ENCODE data around the gene WRNIP1. TPM values are rescaled to one million over a fixed set of nuclear protein-coding genes. Genes with fewer than 3 reads are reported as not detected.

WRNIP1 gene
- polyA plus RNA-seq, 3 donors = 21.1 to 28.5 (median 27.5) TPM

DNA sequence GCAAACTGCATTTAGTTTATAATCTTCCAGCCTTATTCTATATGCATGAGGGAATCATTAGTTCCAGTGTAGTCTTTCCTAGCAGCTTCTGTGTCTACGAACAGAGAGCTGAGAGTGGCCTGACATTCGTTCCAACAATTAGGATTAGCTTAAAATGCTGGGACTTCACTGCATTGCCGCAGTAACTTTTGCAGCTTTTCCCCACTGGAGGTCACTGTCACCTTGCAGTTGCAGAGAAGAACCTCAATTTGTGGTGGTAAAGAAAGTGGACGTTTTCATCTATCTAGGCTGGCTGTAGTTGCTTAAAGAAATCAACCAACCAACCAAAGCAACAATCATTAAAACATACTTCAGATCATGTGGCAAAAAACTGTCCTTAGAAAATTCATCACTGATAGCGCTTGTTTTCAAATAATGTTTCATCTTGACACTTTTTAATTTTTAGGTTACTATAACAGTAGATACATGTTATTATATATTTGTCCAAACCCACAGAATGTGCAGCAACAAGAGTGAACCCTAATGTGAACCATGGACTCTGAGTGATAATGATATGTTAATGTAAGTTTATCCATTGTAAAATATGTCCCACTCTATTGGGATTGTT is 26.7 kb upstream of the WRNIP1 start:
- H3K27ac ChIP-seq (ENCODE audit: low read depth, low read length) = no peak overlapping the region
- 24 to 30% (median 26%) methylated on average over 5 of the region's 5 CpGs for WGBS, 3 donors

DNA sequence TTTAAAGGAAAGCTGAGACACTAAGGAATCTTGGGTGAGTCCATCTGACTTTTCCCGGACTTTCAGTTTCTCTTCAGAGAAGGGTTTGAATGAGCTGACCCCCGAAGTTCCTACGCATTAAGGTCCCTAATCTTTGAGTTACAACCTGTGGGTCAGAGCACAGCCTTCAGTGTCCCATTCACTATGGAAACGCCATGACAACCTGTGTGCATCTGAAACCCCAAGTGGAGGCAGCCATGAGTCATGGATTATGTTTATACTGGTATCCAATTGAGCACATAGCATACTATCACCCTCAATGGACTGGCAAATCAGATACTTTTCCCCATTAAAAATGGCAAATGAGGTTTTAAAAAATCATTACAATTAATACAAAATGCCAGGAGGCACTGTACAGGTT is 25.9 kb upstream of the WRNIP1 start:
- no peak overlapping the region for H3K27ac ChIP-seq (ENCODE audit: low read depth, low read length)
- 89 to 91% (median 91%) methylated on average over 4 of the region's 4 CpGs for WGBS, 3 donors

DNA sequence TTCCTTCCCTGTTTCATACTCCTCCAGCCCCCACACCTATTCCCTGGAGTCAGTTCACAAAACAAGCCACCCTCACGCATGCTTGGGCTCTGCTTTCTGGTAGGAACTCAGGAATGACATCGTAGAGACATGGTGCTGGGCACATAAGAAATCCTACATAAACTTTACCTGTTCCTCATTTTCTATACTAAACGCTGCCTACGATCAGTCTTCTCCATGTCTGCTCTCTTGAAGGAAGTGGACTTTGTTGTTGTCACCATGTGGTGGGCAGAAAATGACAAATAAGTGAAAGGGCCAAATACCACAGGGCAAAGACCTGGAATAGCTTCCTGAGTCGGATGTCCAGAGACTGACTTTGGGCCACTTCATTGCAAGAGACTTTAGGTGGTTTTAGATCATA is 24.6 kb upstream of the WRNIP1 start:
- H3K27ac ChIP-seq (ENCODE audit: low read depth, low read length) = no peak overlapping the region
- 66 to 88% (median 73%) methylated on average over 5 of the region's 5 CpGs for WGBS, 3 donors

DNA sequence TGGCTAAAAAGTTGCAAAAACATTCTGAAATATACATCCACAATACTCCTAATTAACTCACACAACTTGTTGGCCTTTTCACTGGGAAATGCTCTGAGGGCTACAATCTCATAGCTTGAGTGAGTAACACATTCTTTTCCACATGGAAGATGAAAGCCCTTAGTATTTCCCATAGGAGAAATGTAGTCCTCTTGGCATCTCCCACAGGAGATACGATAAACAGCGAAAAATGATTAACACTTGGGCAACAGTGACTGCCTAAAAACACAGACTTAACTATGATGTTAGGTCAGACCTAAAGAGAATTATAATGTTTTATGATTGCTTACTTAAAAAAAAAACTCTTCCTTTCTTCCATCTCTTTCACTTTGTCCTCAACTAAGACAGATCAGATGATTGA is 23.4 kb upstream of the WRNIP1 start:
- no peak overlapping the region for H3K27ac ChIP-seq (ENCODE audit: low read depth, low read length)
- 86 to 99% (median 91%) methylated on average over 2 of the region's 2 CpGs for WGBS, 3 donors

DNA sequence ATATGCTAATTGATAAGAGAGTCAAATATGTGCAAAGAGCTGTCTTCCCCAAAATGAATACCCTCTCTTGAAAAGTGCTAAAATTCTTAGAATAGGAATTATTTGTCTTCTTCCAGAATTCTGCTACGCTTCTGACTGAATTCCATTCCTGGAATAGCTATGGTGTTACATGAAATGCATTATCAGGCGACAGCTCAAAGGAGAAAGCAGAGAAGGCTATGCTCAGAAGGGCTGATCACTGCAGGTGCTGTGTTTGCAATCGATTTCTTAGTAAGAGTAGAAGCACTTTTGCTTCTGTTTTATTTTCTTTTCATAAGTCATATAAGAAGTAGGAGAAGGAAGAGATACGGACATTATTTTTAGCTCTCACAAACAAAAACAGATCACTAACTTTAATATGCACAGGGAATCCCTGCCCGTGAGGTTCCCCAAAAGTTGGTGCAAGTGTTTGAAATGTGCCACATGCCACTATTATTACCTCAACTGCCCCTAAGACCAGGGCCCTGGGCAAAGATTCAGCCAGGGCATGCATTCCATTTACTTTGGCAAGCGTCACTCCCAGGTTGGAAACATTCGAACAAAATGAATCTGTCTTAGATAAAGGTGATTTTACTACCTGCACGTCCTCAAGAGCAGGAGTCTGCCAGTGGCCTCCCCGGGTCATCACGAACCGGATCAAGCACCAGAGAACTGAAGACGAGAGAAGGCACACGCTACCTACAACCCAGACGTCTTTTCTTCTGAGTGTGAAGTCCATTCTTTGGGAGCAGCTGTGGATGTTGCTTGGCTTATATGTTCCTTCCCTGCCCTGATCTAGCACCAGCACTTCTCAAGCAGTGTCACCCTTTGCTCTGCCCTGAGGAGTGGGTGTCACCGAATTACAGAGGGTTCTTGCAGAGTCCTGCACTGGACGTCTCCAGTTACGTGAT is 21.6 kb upstream of the WRNIP1 start:
- no peak overlapping the region for H3K27ac ChIP-seq (ENCODE audit: low read depth, low read length)
- 33 to 90% (median 89%) methylated on average over 17 of the region's 17 CpGs for WGBS, 3 donors

DNA sequence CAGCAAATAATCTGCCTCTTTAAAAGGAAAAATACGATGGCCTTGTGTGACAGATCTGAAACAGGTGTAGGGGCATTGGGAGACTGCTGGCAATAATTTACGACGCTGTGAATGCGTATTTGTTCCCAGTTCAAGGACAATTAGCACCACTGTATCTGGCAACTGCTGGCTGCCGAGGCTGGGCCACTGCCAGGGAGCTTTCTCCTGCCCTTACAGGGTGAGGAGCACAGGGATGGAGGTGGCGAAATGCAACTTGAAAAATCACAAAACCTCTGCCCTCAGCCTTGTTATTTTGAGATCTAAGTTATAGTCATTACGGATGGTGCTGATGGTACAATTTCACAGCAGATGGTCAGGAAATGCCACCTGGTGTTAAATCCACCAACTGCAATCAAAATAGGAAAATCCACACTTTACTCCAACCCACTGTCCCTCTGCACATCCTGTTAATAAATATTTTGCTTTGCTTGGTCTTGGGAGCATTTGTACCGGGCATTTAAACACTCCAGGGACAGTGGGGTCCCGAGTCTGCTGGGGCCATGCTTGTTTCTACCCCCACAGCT is 20.9 kb upstream of the WRNIP1 start:
- H3K27ac ChIP-seq (ENCODE audit: low read depth, low read length) = no peak overlapping the region
- WGBS, 3 donors = 17 to 76% (median 74%) methylated on average over 9 of the region's 9 CpGs

DNA sequence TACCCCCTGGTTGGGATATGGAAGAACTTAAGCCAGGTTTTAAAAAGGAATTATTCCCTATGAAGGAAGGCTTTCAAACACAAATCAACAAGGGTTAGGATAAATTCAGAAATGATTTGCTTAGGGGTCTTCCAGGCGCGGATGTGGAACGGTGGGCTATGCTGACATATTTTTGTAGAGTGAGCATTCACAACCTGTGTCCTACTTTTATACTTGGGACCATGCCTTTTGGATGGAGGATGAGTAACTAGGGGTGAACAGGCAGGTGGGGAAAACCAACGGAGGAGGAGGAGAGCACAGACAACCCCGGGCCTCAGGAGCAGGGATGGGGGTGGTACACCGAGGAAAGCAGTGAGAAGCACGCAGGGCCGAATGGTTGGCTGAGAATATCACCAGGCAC is 20.4 kb upstream of the WRNIP1 start:
- H3K27ac ChIP-seq (ENCODE audit: low read depth, low read length) = no peak overlapping the region
- WGBS, 3 donors = 87 to 96% (median 95%) methylated on average over 8 of the region's 8 CpGs

DNA sequence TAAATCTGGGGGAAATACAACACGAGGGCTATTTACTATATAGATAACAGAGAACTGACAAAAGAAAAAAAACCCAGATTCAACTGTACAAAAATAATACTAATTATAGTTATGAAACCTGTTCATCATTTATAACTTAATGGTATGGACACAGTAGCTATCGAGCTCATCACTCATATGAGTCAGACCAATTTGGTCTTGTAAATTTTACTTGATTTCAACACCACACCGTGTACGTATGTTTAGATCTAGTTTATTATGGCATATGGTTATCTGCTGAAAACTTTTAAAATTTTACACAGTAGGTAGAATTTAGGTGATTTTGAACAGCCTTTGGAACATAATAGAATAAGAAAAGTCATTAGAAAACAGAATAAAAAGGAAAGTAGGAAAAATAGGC is 19.9 kb upstream of the WRNIP1 start:
- no peak overlapping the region for H3K27ac ChIP-seq (ENCODE audit: low read depth, low read length)
- 78 to 95% (median 91%) methylated on average over 4 of the region's 4 CpGs for WGBS, 3 donors

DNA sequence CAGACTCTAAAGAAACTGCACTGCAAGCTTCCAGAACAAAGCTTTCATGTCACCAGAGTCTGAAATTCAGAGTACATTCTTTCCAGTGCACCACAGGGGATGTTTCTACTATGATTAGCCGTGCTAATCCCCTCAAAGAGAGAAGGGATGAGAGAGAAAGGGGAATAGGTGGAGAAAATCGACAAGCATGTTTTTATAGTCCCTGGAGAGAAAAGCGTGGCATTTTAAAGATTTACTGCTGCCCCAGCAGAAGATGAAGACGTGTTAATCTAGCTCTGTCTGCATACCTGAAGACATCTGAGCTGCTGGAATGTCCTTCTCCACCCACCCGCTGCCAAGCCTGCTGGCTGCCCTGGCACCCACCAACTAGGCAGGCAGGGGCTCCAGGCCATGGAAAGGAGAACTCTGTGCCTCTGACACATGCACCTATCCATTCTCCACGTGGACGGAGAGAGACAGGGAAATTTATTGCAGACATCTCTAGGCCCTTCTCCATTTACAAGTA is 18.6 kb upstream of the WRNIP1 start:
- 72 to 78% (median 76%) methylated on average over 7 of the region's 7 CpGs for WGBS, 3 donors
- no peak overlapping the region for H3K27ac ChIP-seq (ENCODE audit: low read depth, low read length)

DNA sequence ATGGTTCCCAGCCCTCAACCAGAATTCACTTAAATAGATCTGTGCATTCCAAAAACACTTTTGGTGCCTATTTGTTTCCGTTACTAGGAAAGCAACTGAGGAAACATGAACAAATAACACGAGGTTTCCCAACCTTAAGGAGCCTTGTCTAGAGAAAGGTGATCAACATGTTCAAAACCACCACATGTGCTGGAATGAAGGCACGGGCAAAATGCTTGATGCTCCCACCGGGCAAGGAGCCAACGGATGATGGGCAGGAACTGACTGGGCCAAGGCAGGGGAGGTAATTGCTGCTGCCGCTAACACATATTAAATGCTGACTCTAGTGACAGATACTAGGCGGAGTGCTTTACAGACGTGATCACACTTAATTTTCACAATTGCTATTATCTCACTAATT is 17.0 kb upstream of the WRNIP1 start:
- no peak overlapping the region for H3K27ac ChIP-seq (ENCODE audit: low read depth, low read length)
- 73 to 79% (median 78%) methylated on average over 8 of the region's 8 CpGs for WGBS, 3 donors

DNA sequence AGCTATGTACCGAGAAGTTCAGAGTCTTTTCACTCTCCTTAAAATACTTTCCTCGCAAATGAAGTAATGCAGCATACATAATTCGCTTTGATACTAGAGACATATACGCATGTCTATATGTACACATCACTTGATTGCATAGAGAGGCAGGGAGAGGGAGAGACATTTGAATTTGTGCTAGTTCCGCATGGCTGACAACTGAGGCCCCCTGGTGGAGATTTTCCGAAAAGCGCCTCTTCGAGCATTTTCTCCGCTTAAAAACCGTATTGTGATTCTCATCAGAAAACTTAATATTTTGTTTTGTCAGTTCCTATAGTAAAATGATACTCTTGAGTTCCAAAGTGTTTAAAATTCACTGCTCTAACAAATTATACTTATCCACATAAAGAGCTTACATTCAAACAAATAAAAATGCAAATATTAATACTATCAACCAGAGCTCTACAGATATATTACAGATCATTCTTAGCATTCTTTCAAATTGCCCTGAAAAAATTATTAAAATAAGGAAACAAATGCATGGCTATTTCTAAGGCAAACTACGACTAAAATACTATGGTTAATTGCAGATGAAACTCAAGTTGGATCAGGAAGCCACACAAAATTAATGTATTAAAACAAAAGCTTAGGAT is 15.1 kb upstream of the WRNIP1 start:
- no peak overlapping the region for H3K27ac ChIP-seq (ENCODE audit: low read depth, low read length)
- 5 to 9% (median 7%) methylated on average over 11 of the region's 11 CpGs for whole genome bisulfite sequencing, 3 donors

DNA sequence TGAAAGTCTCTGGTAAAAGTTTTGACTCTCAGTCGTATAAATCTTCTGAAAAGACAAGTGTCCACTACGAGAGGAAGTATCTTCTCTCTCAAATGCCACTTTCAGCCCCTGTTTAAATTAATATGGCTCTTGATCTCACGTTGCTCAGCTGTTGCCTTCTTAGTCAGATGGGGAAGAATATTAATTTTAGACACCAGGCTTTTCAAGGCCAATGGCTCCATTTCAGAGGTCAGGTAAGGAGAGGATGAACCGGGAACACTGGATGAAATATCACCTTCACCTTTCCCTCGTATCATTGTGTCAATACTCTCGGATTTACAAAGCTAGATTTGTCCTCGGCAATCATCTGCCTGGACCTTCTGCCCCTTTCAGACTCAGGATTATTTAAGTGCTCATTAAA is 14.4 kb upstream of the WRNIP1 start, which contains the start of gene MYLK4:
TSS of gene MYLK4 (minus strand) at position 91 of the 400 bp plus-strand sequence. CDS start 1,628 bp downstream, outside the sequence.
- 49 to 87% (median 82%) methylated on average over 7 of the region's 7 CpGs for WGBS, 3 donors
- no peak within 1 kb of the TSS for H3K27ac ChIP-seq (ENCODE audit: low read depth, low read length)

DNA sequence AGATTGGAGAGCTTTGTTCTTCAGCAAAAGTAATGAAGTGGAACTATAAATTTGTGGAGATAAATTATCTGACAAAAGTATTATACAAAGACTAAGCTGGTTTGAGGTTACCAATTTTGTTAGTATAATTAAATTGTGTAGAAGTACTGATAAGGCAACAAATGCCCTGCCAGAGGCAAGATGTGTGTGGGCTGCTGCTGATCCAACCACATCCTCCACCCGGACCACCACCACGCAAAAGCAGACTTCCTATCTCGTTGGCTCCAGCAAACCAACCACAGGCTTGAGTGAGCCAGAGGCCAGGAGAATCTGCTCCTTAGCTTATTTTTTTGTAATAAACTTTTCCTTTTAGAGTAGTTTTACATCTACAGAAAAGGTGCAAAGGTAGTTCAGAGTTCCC is 13.3 kb upstream of the WRNIP1 start:
- WGBS, 3 donors = 49 to 69% (median 59%) methylated on average over 3 of the region's 3 CpGs

DNA sequence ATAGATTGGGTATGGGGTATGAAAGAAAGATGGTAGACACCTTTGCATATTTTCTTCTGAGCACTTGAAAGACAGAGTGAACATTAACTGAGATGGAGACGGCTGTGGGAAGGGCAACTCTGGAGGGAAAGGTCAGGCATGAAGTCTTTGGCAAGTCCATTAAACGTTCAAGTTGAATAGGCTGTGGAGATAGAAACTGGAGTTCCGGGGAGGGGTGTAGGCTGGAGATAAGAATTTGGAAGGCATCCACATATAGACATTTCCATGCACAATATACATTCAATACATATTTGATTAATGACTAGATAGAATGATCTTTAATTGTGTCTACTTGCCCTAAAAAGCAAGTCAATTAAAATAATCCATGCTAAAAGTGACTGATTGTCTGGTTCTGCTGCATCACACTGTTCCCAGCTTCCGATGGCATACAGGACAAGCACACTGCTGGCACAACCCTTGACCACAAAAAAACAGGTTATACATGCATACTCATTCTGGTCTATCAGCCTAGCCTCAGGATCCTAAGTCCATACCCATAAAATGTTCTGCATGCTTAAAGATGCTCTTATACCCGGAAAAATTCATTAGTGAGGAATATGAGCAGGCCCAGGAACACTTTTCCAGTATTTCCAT is 12.6 kb upstream of the WRNIP1 start:
- WGBS, 3 donors = 67 to 79% (median 74%) methylated on average over 5 of the region's 5 CpGs

More for the DNA sequence above, 13.3 kb upstream of the WRNIP1 start:
- no peak overlapping the region for H3K27ac ChIP-seq (ENCODE audit: low read depth, low read length)

DNA sequence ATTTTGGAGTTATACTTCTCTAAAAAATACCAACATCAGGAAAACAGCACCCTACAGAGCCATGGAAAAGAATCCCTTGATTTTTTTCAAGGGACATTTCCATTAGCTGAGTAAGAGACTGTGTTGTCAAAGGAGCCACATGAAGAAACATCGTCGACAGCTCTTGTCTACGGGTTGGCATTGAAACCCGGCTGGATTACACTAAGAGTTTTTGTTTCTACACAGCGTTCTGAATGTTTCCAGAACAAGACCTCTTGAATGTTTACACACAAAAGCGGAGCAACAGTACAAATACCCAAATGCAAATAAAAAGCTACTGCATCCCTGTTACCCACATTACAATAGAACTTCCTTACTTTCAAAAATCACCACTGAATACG is 12.1 kb upstream of the WRNIP1 start:
- no peak overlapping the region for H3K27ac ChIP-seq (ENCODE audit: low read depth, low read length)
- WGBS, 3 donors = 79 to 84% (median 81%) methylated on average over 7 of the region's 7 CpGs

More for the DNA sequence above, 12.6 kb upstream of the WRNIP1 start:
- no peak overlapping the region for H3K27ac ChIP-seq (ENCODE audit: low read depth, low read length)

DNA sequence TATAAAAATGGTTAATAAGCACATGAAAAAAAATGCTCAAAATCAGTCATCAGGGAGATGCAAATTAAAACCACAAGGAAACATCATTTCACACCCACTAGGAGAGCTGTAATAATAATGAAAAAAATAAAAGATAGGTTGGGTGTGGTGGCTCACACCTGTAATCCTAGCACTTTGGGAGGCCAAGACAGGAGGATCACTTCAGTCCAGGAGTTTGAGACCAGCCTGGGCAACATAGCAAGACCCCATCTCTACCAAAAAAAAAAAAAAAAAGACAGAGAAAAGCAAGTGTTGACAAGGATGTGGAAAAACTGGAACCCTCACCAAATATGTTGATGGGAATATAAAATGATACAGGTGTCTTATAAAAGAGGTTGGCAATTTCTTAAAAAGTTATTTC is 11.4 kb upstream of the WRNIP1 start:
- H3K27ac ChIP-seq (ENCODE audit: low read depth, low read length) = no peak overlapping the region

DNA sequence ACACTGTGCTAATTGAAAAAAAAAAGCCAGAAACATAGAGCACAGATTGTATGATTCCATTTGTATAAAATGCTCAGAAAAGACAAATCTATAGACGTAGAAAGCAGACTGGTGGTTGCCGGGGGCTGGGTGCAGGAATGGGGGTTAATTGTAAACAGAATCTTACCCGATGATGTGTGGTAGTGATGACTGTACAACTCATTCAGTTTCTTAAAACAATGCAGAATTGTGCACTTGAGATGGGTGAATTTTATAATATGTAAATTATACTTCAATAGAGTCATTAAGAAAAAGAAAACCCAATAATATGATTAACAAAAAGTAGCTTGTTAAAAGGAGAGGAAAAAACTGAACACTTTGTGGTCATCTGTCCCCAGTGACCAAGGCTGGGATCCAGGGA is 10.8 kb upstream of the WRNIP1 start:
- WGBS, 3 donors = 57 to 59% (median 57%) methylated on average over 3 of the region's 3 CpGs
- no peak overlapping the region for H3K27ac ChIP-seq (ENCODE audit: low read depth, low read length)

DNA sequence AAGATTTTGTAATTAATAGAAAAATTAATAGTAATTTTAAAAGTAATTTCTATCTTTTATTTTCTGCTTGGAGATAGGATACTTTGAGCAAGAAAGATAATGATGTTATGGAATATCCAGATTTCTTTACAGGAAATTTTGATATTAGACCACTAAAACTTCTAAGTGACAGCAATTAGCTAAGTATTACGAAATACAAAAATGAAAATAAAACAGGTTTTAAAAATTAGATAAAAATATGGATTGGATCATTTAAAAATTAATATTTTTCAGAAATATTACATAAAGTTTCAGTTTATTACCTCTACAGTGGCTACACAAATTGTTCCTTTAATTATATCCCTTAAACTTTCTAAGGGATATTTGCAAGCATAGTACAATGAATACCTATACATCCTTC is 10.3 kb upstream of the WRNIP1 start:
- no peak overlapping the region for H3K27ac ChIP-seq (ENCODE audit: low read depth, low read length)
- WGBS, 3 donors = 82 to 94% (median 94%) methylated on average over 1 of the region's 1 CpG

Measured in adipose tissue (tissue), 3 donors.